Measurements from ENCODE around the gene SLC5A6.
"Not testable (repeated sequence)": the region's sequence is repeated elsewhere in the genome, so short reads cannot be mapped to it uniquely, and the experiment has no call there.

SLC5A6 gene

GRCh38 chr2:27204566-27204965 is 7.5 kb downstream of the SLC5A6 start:
- no peak overlapping the region for H3K27ac ChIP-seq
- TF ChIP-seq CTCF (conservative IDR thresholded peaks at IDR 0.05), result no peak

GRCh38 chr2:27203741-27204140 is 8.3 kb downstream of the SLC5A6 start:
- TF ChIP-seq CTCF (conservative IDR thresholded peaks at IDR 0.05), result no peak
- no peak overlapping the region for H3K27ac ChIP-seq

- no peak for TF ChIP-seq CTCF (conservative IDR thresholded peaks at IDR 0.05)
- H3K27ac ChIP-seq, result no peak overlapping the region
Observed at GRCh38 chr2:27202854-27203253, 9.2 kb downstream of the SLC5A6 start.

- no peak overlapping the region for H3K27ac ChIP-seq
- no peak for TF ChIP-seq CTCF (conservative IDR thresholded peaks at IDR 0.05)
Observed at GRCh38 chr2:27201675-27202074, 10.4 kb downstream of the SLC5A6 start.

- no peak for TF ChIP-seq CTCF (conservative IDR thresholded peaks at IDR 0.05)
- no peak overlapping the region for H3K27ac ChIP-seq
Observed at GRCh38 chr2:27199241-27199640, 12.8 kb downstream of the SLC5A6 start.

GRCh38 chr2:27198627-27199026 is 13.4 kb downstream of the SLC5A6 start:
- H3K27ac ChIP-seq, result no peak overlapping the region
- no peak for TF ChIP-seq CTCF (conservative IDR thresholded peaks at IDR 0.05)

GRCh38 chr2:27198068-27198467 is 14.0 kb downstream of the SLC5A6 start:
- not testable (repeated sequence) for H3K27ac ChIP-seq

- not testable (repeated sequence) for H3K27ac ChIP-seq
Observed at GRCh38 chr2:27195799-27196198, 16.3 kb downstream of the SLC5A6 start.
